IMR-90 (cell line): Measurements from ENCODE around the gene FOXI1. TPM values are rescaled to one million over a fixed set of nuclear protein-coding genes. Genes with fewer than 3 reads are reported as not detected.

Experiments used
- ATAC-seq: fragments of 200-7000 bp; cut with Tn5 transposase; 2 replicates; pipeline ENCODE4 v1.9.1; 2020; ENCODE audit warnings: low read depth, mild to moderate bottlenecking, moderate library complexity
- BruUV-seq: library from RNA; stranded (reverse); fragments of 400-500 nt; replicated peaks from 2 replicates; lab custom pipeline; 2021; lab: Mats Ljungman, UMichigan
- CTCF ChIA-PET: fragments of 300-600 bp; formaldehyde crosslinking; extraction: SDS; loops from one replicate; lab custom pipeline; 2021; ENCODE audit warnings: antibody characterized with exemption; lab: Yijun Ruan, JAX
- POLR2A ChIA-PET: fragments of 300-600 bp; sonication (Branson Sonifier 250); formaldehyde crosslinking; loops from one replicate; lab custom pipeline; 2022; ENCODE audit warnings: antibody characterized with exemption; ENCODE audit not compliant: unreplicated experiment; lab: Charles Lee
- DNase-seq: peaks from one replicate; pipeline ENCODE4 v3.0.0; 2013
- H2AFZ ChIP-seq: replicated peaks from 2 replicates; pipeline ENCODE3; 2013; ENCODE audit warnings: low read length, mild to moderate bottlenecking; ENCODE audit not compliant: poor library complexity
- H2AK5ac ChIP-seq: 2 replicates; pipeline ENCODE4 v1.6.1; 2013; ENCODE audit warnings: low read depth, low read length, inconsistent platforms
- H2AK9ac ChIP-seq: replicated peaks from 2 replicates; pipeline ENCODE3; 2013; ENCODE audit warnings: mild to moderate bottlenecking, low read depth, low read length, moderate library complexity; ENCODE audit not compliant: poor library complexity
- H2BK120ac ChIP-seq: 2 replicates; pipeline ENCODE4 v1.6.1; 2013; ENCODE audit warnings: low read depth, low read length, inconsistent platforms
- H2BK15ac ChIP-seq: 3 replicates; pipeline ENCODE4 v1.6.1; 2013; ENCODE audit warnings: low read depth, low read length, inconsistent platforms
- H2BK20ac ChIP-seq: 2 replicates; pipeline ENCODE4 v1.6.1; 2013; ENCODE audit warnings: low read depth, mild to moderate bottlenecking, inconsistent platforms, low read length, moderate library complexity
- H2BK5ac ChIP-seq: 2 replicates; pipeline ENCODE4 v1.6.1; 2013; ENCODE audit warnings: mild to moderate bottlenecking, low read depth, low read length, inconsistent platforms; ENCODE audit not compliant: poor library complexity, severe bottlenecking
- H3K14ac ChIP-seq: replicated peaks from 2 replicates; pipeline ENCODE4 v1.6.1; 2013; ENCODE audit warnings: low read depth, low read length, inconsistent platforms
- H3K18ac ChIP-seq: 2 replicates; pipeline ENCODE4 v1.6.1; 2013; ENCODE audit warnings: low read depth, low read length, control low read depth
- H3K23ac ChIP-seq: 2 replicates; pipeline ENCODE4 v1.6.1; 2013; ENCODE audit warnings: low read depth, low read length, inconsistent platforms
- H3K27ac ChIP-seq: 2 replicates; pipeline ENCODE4 v1.5.1; 2013; ENCODE audit warnings: mild to moderate bottlenecking, control low read depth, low read length; ENCODE audit not compliant: insufficient read depth
- H3K27me3 ChIP-seq: 2 replicates; pipeline ENCODE4 v1.6.1; 2013; ENCODE audit warnings: low read length; ENCODE audit not compliant: control insufficient read depth, insufficient read depth
- H3K36me3 ChIP-seq: 2 replicates; pipeline ENCODE4 v1.6.1; 2013; ENCODE audit warnings: low read length, mixed read lengths; ENCODE audit not compliant: control insufficient read depth, insufficient read depth
- H3K4ac ChIP-seq: 2 replicates; pipeline ENCODE4 v1.6.1; 2013; ENCODE audit warnings: low read depth, low read length, inconsistent platforms
- H3K4me1 ChIP-seq: 2 replicates; pipeline ENCODE4 v1.6.1; 2013; ENCODE audit warnings: low read length, mixed read lengths; ENCODE audit not compliant: control insufficient read depth, insufficient read depth
- H3K4me2 ChIP-seq: 2 replicates; pipeline ENCODE4 v1.6.1; 2013; ENCODE audit warnings: low read depth, mild to moderate bottlenecking, control low read depth, low read length, moderate library complexity
- H3K4me3 ChIP-seq: 2 replicates; pipeline ENCODE4 v1.5.1; 2013; ENCODE audit warnings: low read depth, mild to moderate bottlenecking, control low read depth, low read length, moderate library complexity; ENCODE audit not compliant: insufficient read depth
- H3K56ac ChIP-seq: 2 replicates; pipeline ENCODE4 v1.6.1; 2013; ENCODE audit warnings: low read length, inconsistent platforms; ENCODE audit not compliant: insufficient read depth; ENCODE audit errors: extremely low read depth
- H3K79me1 ChIP-seq, 2 experiments: 2 replicates each; pipeline ENCODE4 v1.6.1; 2013; ENCODE audit warnings: low read length in 2 of 2, inconsistent platforms in 1 of 2, low read depth in 1 of 2
- H3K9ac ChIP-seq: 2 replicates; pipeline ENCODE4 v1.6.1; 2013; ENCODE audit warnings: low read depth, low read length, control low read depth
- H3K9me1 ChIP-seq: 2 replicates; pipeline ENCODE4 v1.6.1; 2013; ENCODE audit warnings: low read length, inconsistent platforms; ENCODE audit not compliant: insufficient read depth
- H3K9me3 ChIP-seq: 2 replicates; pipeline ENCODE4 v1.6.1; 2013; ENCODE audit warnings: low read length; ENCODE audit not compliant: control insufficient read depth, insufficient read depth
- H4K20me1 ChIP-seq: 2 replicates; pipeline ENCODE4 v1.6.1; 2013; ENCODE audit warnings: low read length, inconsistent platforms; ENCODE audit not compliant: insufficient read depth
- H4K5ac ChIP-seq: 2 replicates; pipeline ENCODE4 v1.6.1; 2013; ENCODE audit warnings: mild to moderate bottlenecking, low read depth, low read length, control low read depth
- H4K8ac ChIP-seq, 2 experiments: 2 replicates each; pipeline ENCODE4 v1.6.1; 2013; ENCODE audit warnings: low read depth in 2 of 2, low read length in 2 of 2, control low read depth in 1 of 2, inconsistent platforms in 1 of 2
- H4K91ac ChIP-seq: 2 replicates; pipeline ENCODE4 v1.6.1; 2013; ENCODE audit warnings: low read depth, low read length, inconsistent platforms; ENCODE audit not compliant: insufficient read depth
- BHLHE40 ChIP-seq: fragments of 150-350 bp; IDR thresholded peaks from 2 replicates; pipeline ENCODE4 v1.6.1; 2016; ENCODE audit warnings: mild to moderate bottlenecking, low read depth, low read length
- CEBPB ChIP-seq: IDR thresholded peaks from 2 replicates; pipeline ENCODE4 v1.6.1; 2012; ENCODE audit warnings: low read depth, low read length, improper control_type of control experiment
- CHD1 ChIP-seq: IDR thresholded peaks from 2 replicates; pipeline ENCODE4 v1.6.1; 2012; ENCODE audit warnings: low read depth, low read length, improper control_type of control experiment
- CTCF ChIP-seq: conservative IDR thresholded peaks from 2 replicates; pipeline ENCODE4 v1.5.1; 2012; ENCODE audit warnings: mild to moderate bottlenecking, low read depth, low read length, improper control_type of control experiment
- FOS ChIP-seq: fragments of 150-350 bp; IDR thresholded peaks from 2 replicates; pipeline ENCODE4 v1.6.1; 2016; ENCODE audit warnings: low read depth, low read length
- MAFK ChIP-seq: IDR thresholded peaks from 2 replicates; pipeline ENCODE4 v1.6.1; 2012; ENCODE audit warnings: low read depth, low read length, improper control_type of control experiment
- MAZ ChIP-seq: IDR thresholded peaks from 2 replicates; pipeline ENCODE4 v1.6.1; 2012; ENCODE audit warnings: low read depth, mild to moderate bottlenecking, low read length, improper control_type of control experiment, moderate library complexity, borderline replicate concordance
- MXI1 ChIP-seq: IDR thresholded peaks from 2 replicates; pipeline ENCODE4 v1.6.1; 2012; ENCODE audit warnings: low read depth, mild to moderate bottlenecking, low read length, moderate library complexity, borderline replicate concordance
- NFE2L2 ChIP-seq: fragments of 150-350 bp; IDR thresholded peaks from 2 replicates; pipeline ENCODE4 v1.6.1; 2016; ENCODE audit warnings: low read depth, mild to moderate bottlenecking, low read length
- POLR2A ChIP-seq: IDR thresholded peaks from 2 replicates; pipeline ENCODE4 v1.6.1; 2012; ENCODE audit warnings: mild to moderate bottlenecking, low read depth, low read length
- RAD21 ChIP-seq: IDR thresholded peaks from 2 replicates; pipeline ENCODE4 v1.6.1; 2012; ENCODE audit warnings: low read length, improper control_type of control experiment
- RCOR1 ChIP-seq: IDR thresholded peaks from 2 replicates; pipeline ENCODE4 v1.6.1; 2012; ENCODE audit warnings: mild to moderate bottlenecking, low read length, improper control_type of control experiment; ENCODE audit not compliant: insufficient replicate concordance
- RFX5 ChIP-seq: IDR thresholded peaks from 2 replicates; pipeline ENCODE4 v1.8.0; 2012; ENCODE audit warnings: low read depth, mild to moderate bottlenecking, low read length, moderate library complexity
- SMC3 ChIP-seq: fragments of 150-350 bp; IDR thresholded peaks from 2 replicates; pipeline ENCODE4 v1.6.1; 2016; ENCODE audit warnings: low read depth, mild to moderate bottlenecking, antibody characterized with exemption, low read length, moderate library complexity
- USF2 ChIP-seq: fragments of 150-350 bp; IDR thresholded peaks from 2 replicates; pipeline ENCODE4 v1.6.1; 2017; ENCODE audit warnings: mild to moderate bottlenecking, antibody characterized with exemption, low read length, low read depth
- WGBS, 2 experiments: methylation state at CpG; one replicate each; pipeline versions ENCODE4 v1.1.5 to v1.1.7; 2013; ENCODE audit warnings: missing lambda C conversion rate in 2 of 2; ENCODE audit not compliant: insufficient read length in 1 of 2; ENCODE audit errors: extremely low coverage in 2 of 2; 5-methylcytosine and 5-hydroxymethylcytosine counted together
- dilution Hi-C: fragments of 300-500 bp; cut with HindIII; formaldehyde crosslinking; loops from one replicate; pipeline ENCODE4 v1.14.3; 2018; ENCODE audit warnings: low sequenced_read_pairs; ENCODE audit not compliant: unreplicated experiment
- in situ Hi-C: fragments of 300-500 bp; cut with MboI; formaldehyde crosslinking; loops from 3 replicates; pipeline ENCODE4 v1.14.3; 2019; ENCODE audit warnings: low sequenced_read_pairs, inconsistent platforms, mixed read lengths
- intact Hi-C: fragments of 100-400 bp; cut with micrococcal nuclease; formaldehyde crosslinking; loops from 2 replicates; pipeline ENCODE4 v1.10.0; 2022
- polyA plus RNA-seq, 3 experiments: library from polyadenylated mRNA; depleted of rRNA; stranded (reverse); fragments of >200 nt; gene quantifications; 2 replicates each; pipeline ENCODE4 v1.2.3, GENCODE V29; 2012; ENCODE audit warnings: low replicate concordance in 1 of 3
- total RNA-seq: library from RNA; depleted of rRNA; stranded (reverse); fragments of >200 nt; gene quantifications from 2 replicates; pipeline ENCODE4 v1.2.3, GENCODE V29; 2012
- TF ChIP-seq, protein P1 (sequence below): fragments of 150-350 bp; IDR thresholded peaks from 2 replicates; pipeline ENCODE4 v1.6.1; 2016; ENCODE audit warnings: low read depth, mild to moderate bottlenecking, low read length, moderate library complexity, borderline replicate concordance

Gene FOXI1
- total and polyA plus RNA-seq, 2 of the 4 experiments (the other 2 are of a cell fraction), result not detected

DNA sequence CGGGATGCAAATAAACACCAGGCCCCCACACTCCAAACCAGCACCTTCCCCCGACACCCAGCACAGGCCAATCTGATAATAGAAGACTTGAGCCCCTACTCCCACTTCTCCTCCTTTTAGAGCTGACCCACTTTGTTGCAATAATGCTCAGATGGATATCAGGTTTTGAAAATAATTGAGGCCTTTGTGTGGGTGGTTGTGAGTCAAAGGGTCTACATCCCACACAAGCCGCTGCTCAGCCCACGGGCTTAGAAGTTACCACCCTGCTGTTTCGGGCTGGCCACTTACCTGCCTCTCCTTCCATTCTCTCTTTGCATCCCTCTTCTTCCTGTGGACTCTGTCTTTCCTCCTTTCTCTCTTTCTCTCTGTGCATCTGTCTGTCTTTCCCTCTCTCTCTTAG, 36.2 kb upstream of the FOXI1 start:
- Histone ChIP-seq H3K9ac (no peak overlapping the region), H2BK120ac (no peak overlapping the region), H3K9me3 (no peaks in the 10 kb centered on the region), H3K27me3 (peaks cover 4% of the 10 kb centered on the region), H3K27ac (no peak overlapping the region), H3K18ac (no peak overlapping the region), H4K8ac (no peak overlapping the region), H3K14ac (no peak overlapping the region), H2BK5ac (no peak overlapping the region), H2BK15ac (no peak overlapping the region), H4K20me1 (no peaks in the 10 kb centered on the region), H3K36me3 (no peaks in the 10 kb centered on the region), H3K79me1 (no peaks in the 10 kb centered on the region), H3K4ac (no peak overlapping the region), H3K56ac (no peak overlapping the region), H3K23ac (no peak overlapping the region), H2BK20ac (no peak overlapping the region), H2AFZ (no peak overlapping the region), H3K9me1 (no peaks in the 10 kb centered on the region), H2AK5ac (no peak overlapping the region), H3K4me2 (no peak overlapping the region), H3K4me3 (no peak overlapping the region), H4K91ac (no peak overlapping the region), H3K4me1 (no peaks in the 10 kb centered on the region), H4K5ac (no peak overlapping the region), H2AK9ac (no peak overlapping the region)
- dilution Hi-C loops, result no loop called here
- ATAC-seq, result no peak
- TF ChIP-seq USF2 (no peak), CEBPB (no peak), NFE2L2 (no peak), SMC3 (no peak), CHD1 (no peak), MXI1 (no peak), RFX5 (no peak), MAFK (no peak), FOS (no peak), POLR2A (no peak), RAD21 (no peak), RCOR1 (no peak), MAZ (no peak), CTCF (no peak), BHLHE40 (no peak)
- TF ChIP-seq, protein P1, sequence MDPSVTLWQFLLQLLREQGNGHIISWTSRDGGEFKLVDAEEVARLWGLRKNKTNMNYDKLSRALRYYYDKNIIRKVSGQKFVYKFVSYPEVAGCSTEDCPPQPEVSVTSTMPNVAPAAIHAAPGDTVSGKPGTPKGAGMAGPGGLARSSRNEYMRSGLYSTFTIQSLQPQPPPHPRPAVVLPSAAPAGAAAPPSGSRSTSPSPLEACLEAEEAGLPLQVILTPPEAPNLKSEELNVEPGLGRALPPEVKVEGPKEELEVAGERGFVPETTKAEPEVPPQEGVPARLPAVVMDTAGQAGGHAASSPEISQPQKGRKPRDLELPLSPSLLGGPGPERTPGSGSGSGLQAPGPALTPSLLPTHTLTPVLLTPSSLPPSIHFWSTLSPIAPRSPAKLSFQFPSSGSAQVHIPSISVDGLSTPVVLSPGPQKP, result no peak
- intact Hi-C loops, result no loop called here
- CTCF ChIA-PET, result interaction anchor here (0.6 kb wide), 2 partner anchors 67 to 1287 kb away, joined by 3 read pairs; no protein-coding TSS in a partner anchor
- POLR2A ChIA-PET, result no interaction called here
- in situ Hi-C loops, result no loop called here
- BruUV-seq, result no TSS peak
- 60% methylated on average over 1 of the region's 5 CpGs; no CpG with 5 or more reads in 1 of the 2 experiments for WGBS, 2 experiments
- no peak for DNase-seq
